Measurements from ENCODE around the gene FAF1. TPM values are rescaled to one million over a fixed set of nuclear protein-coding genes. Genes with fewer than 3 reads are reported as not detected.
"Not testable (repeated sequence)": the region's sequence is repeated elsewhere in the genome, so short reads cannot be mapped to it uniquely, and the experiment has no call there.

FAF1 gene
- 10 to 100 TPM; 17.8 to 27.5 TPM for total RNA-seq

DNA sequence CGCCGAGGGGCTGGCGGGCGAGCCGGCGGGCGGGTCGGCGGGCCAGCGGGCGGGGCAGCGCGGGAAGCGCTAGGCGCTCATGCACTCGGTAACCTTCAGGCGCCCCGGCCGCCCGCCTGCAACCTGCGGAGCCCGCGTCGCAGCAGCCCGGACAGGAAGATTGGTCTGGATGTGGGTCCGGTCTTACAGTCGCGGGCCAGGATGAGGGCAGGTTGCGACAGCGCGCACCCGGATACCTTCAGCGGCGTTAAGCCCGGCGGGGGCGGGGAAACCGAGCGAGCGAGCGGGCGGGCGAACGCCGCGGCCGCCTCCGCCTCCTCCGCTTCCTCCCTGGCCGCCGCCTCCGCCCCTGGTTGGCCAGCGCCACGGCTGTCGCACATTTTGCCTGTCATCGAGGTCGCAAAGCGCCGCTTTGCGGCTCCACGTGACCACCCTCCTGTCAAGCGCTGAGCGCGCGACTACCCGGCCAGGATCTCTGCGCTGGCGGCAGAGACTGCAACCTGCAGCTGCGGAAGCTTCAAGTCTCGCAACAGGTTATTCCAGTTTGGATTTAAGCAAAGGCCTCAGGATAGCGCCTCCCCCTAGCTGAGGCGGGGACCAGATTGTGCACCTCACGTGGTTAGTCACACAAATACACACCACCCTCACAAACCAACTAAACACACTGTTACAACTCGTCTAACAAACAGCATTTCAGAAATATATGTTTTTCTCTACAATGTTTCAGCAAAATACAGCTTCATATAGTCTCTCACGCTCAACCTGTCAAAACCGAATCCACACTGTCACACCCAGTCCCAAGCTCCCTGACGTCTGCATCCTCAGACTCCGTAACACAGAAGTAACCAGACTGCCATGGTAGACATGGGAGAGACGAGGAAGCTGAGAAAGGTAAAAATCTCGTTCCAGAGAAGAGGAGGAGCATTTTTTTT lies at the start of gene FAF1:
TSS of gene FAF1 (minus strand) at position 355 of the 932 bp plus-strand sequence. CDS start 456 bp downstream, outside the sequence.
- Histone ChIP-seq H3K4me3 (peak within 1 kb of the TSS; percentile 64 to 74), H3K27me3 (no peaks in the 10 kb centered on the region), H3K9me3 (no peaks in the 10 kb centered on the region), H3K4me1 (peaks cover 16% of the 10 kb centered on the region), H3K36me3 (replicated peaks in 1 of 2; ENCODE audit: insufficient read depth in 1 of 2, low read depth in 2 of 2) (no peaks in the 10 kb centered on the region), H3K27ac (peak within 1 kb of the TSS; percentile 89 to 93 (median 92))
- TF ChIP-seq, protein P1, sequence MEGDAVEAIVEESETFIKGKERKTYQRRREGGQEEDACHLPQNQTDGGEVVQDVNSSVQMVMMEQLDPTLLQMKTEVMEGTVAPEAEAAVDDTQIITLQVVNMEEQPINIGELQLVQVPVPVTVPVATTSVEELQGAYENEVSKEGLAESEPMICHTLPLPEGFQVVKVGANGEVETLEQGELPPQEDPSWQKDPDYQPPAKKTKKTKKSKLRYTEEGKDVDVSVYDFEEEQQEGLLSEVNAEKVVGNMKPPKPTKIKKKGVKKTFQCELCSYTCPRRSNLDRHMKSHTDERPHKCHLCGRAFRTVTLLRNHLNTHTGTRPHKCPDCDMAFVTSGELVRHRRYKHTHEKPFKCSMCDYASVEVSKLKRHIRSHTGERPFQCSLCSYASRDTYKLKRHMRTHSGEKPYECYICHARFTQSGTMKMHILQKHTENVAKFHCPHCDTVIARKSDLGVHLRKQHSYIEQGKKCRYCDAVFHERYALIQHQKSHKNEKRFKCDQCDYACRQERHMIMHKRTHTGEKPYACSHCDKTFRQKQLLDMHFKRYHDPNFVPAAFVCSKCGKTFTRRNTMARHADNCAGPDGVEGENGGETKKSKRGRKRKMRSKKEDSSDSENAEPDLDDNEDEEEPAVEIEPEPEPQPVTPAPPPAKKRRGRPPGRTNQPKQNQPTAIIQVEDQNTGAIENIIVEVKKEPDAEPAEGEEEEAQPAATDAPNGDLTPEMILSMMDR (IDR thresholded peaks at IDR 0.05) = peak in 6 of 7 experiments; percentile 20 to 77 (median 70)
- peak; percentile 87 to 96 (median 96) for TF ChIP-seq POLR2A (IDR thresholded peaks at IDR 0.05)
- 1 to 3% methylated on average over 11 to 80 of the region's 80 CpGs for WGBS, 2 donors
- ATAC-seq (peak; percentile 97), DNase-seq (peak; percentile 98 to 99 (median 98))
- intact Hi-C loops (cut with DNase I) = no loop called here

DNA sequence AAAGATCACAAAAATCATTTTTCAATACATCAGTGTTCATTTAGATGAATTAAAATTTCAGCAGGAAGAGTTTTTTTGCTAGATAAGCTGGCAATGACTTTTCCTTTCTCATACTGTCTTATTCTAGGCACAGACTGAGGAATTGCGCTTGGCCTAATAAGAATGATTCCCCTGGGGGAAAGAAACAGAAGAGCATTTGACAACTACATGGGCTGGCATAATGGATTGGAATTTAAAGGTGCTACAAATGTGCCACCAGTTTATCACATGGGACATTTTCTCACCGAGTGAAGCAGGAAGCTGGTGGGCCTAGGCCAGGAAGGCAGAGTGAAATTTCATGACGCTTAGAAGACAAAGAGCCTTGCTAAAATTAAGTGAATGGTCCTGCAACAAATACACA lies 49.3 kb upstream of the FAF1 start:
- Histone ChIP-seq H3K27ac (no peak overlapping the region), H3K4me3 (no peak overlapping the region), H3K27me3 (no peaks in the 10 kb centered on the region), H3K36me3 (replicated peaks in 1 of 2; ENCODE audit: insufficient read depth in 1 of 2, low read depth in 2 of 2) (no peaks in the 10 kb centered on the region), H3K9me3 (no peaks in the 10 kb centered on the region), H3K4me1 (no peaks in the 10 kb centered on the region)
- WGBS, 2 donors = 56 to 76% methylated on average over 3 of the region's 3 CpGs
- intact Hi-C loops (cut with DNase I) = no loop called here
- DNase-seq (no peak), ATAC-seq (no peak)
- no peak for TF ChIP-seq POLR2A (IDR thresholded peaks at IDR 0.05)
- TF ChIP-seq, protein P1 (IDR thresholded peaks at IDR 0.05) = no peak

DNA sequence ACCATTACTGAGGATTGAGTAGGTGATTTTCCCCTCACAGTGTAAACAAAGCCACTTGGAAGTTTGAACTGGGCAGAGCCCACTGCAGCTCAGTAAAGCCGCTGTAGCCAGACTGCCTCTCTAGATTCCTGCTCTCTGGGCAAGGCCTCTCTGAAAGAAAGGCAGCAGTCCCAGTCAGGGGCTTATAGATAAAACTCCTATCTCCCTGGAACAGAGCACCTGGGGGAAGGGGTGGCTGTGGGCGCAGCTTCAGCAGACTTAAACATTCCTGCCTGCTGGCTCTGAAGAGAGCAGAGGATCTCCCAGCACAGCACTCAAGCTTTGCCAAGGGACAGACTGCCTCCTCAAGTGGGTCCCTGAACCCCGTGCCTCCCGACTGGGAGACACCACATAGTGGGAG lies 45.5 kb upstream of the FAF1 start:
- H3K27me3 ChIP-seq; DNase-seq; H3K4me1 ChIP-seq; ATAC-seq; H3K4me3 ChIP-seq; intact Hi-C loops (cut with DNase I); H3K36me3 ChIP-seq (replicated peaks in 1 of 2; ENCODE audit: insufficient read depth in 1 of 2, low read depth in 2 of 2); H3K27ac ChIP-seq; H3K9me3 ChIP-seq: not testable (repeated sequence)
- 88% methylated on average over 4 of the region's 4 CpGs; no CpG with 5 or more reads in 1 of the 2 donors for WGBS, 2 donors

DNA sequence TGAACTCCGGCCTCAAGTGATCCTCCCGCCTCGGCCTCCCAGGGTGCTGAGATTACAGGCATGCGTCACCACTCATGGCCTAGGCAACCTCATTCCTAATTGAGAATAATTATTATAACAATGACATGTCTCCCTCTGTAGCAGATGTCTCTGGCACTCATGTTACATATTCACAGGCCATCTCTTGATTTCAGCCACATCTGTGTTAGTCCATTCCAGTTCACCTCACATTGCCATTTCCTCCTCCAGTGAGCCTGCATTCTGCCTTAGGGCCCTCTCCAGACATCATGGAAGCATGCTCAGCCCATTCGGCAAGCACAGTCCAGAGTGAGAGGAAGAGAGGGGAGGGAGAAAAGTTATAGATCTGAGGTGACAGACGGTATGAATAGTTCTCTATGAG lies 42.4 kb upstream of the FAF1 start:
- H3K4me3 ChIP-seq = no peak overlapping the region
- intact Hi-C loops (cut with DNase I) = no loop called here
- no peaks in the 10 kb centered on the region for H3K9me3 ChIP-seq
- H3K27me3 ChIP-seq = no peaks in the 10 kb centered on the region
- ATAC-seq (no peak), DNase-seq (no peak)
- 91 to 94% methylated on average over 6 of the region's 6 CpGs for WGBS, 2 donors
- TF ChIP-seq POLR2A (IDR thresholded peaks at IDR 0.05) = no peak
- TF ChIP-seq, protein P1 (IDR thresholded peaks at IDR 0.05) = no peak
- H3K4me1 ChIP-seq = no peaks in the 10 kb centered on the region
- H3K36me3 ChIP-seq (replicated peaks in 1 of 2; ENCODE audit: insufficient read depth in 1 of 2, low read depth in 2 of 2) = no peaks in the 10 kb centered on the region
- no peak overlapping the region for H3K27ac ChIP-seq

DNA sequence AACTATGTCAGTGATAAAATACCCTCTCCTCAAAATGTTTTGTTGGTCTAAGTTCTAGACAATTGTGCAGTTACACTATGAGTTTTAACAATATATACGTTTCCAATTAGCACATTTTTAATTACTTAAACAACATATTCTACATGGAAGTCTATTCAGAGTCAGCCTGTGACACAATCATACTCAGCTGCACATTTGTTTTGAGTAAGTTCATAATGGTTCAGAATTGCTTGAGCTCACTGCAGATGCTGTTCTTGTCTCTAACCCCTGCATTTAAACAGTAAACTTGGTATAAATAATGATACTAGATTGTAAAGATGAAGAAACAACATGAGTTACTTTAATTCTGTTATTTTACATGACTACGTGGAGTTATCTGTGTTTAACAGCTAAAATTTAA lies 40.6 kb upstream of the FAF1 start:
- Histone ChIP-seq H3K4me1 (no peaks in the 10 kb centered on the region), H3K27ac (no peak overlapping the region), H3K9me3 (no peaks in the 10 kb centered on the region), H3K36me3 (replicated peaks in 1 of 2; ENCODE audit: insufficient read depth in 1 of 2, low read depth in 2 of 2) (no peaks in the 10 kb centered on the region), H3K27me3 (no peaks in the 10 kb centered on the region), H3K4me3 (no peak overlapping the region)
- no peak for TF ChIP-seq POLR2A (IDR thresholded peaks at IDR 0.05)
- TF ChIP-seq, protein P1 (IDR thresholded peaks at IDR 0.05) = no peak
- ATAC-seq (no peak), DNase-seq (no peak)
- 51 to 66% methylated on average over 2 of the region's 2 CpGs for WGBS, 2 donors
- intact Hi-C loops (cut with DNase I) = no loop called here
